HCT116 (cell line): ENCODE results near the gene SVBP.

Source experiments
- CTCF ChIP-seq, 3 experiments: fragments of 200-600 bp in 1 of 3; sonication (generic) in 1 of 3; IDR thresholded peaks in 2 of 3; conservative IDR thresholded peaks in 1 of 3; 2 replicates each; pipeline ENCODE4 v1.5.1; 2012 to 2017; ENCODE audit warnings: low read depth in 2 of 3, low read length in 2 of 3, antibody characterized with exemption in 1 of 3, borderline replicate concordance in 1 of 3, control low read depth in 1 of 3, mild to moderate bottlenecking in 1 of 3, mixed read lengths in 1 of 3, mixed run types in 1 of 3, moderate library complexity in 1 of 3; ENCODE audit not compliant: insufficient read depth in 1 of 3
- EZH2 ChIP-seq: fragments of 200-600 bp; sonication (generic); IDR thresholded peaks from 2 replicates; pipeline ENCODE4 v1.6.1; 2017; ENCODE audit warnings: antibody characterized with exemption, mixed run types
- POLR2A ChIP-seq: IDR thresholded peaks from 2 replicates; pipeline ENCODE4 v1.7.0; 2011; ENCODE audit warnings: borderline replicate concordance; ENCODE audit not compliant: insufficient read depth, insufficient read length; ENCODE audit errors: extremely low read depth
- POLR2AphosphoS5 ChIP-seq: IDR thresholded peaks from 2 replicates; pipeline ENCODE4 v1.6.1; 2011; ENCODE audit warnings: mild to moderate bottlenecking, low read depth, low read length, moderate library complexity
- YY1 ChIP-seq: IDR thresholded peaks from 2 replicates; pipeline ENCODE4 v1.6.1; 2011; ENCODE audit warnings: low read length, low read depth, moderate library complexity, mild to moderate bottlenecking; ENCODE audit not compliant: insufficient replicate concordance; ENCODE audit errors: extremely low read depth
- ZBTB33 ChIP-seq: IDR thresholded peaks from 2 replicates; pipeline ENCODE4 v1.6.1; 2011; ENCODE audit warnings: mild to moderate bottlenecking, low read length, moderate library complexity; ENCODE audit not compliant: insufficient replicate concordance; ENCODE audit errors: extremely low read depth
- ZNF274 ChIP-seq: fragments of 200-500 bp; sonication (Bioruptor generic); IDR thresholded peaks from 2 replicates; pipeline ENCODE4 v1.6.1; 2014; ENCODE audit warnings: mild to moderate bottlenecking, low read depth, low read length, inconsistent platforms

GRCh38 chr1:42825036-42825851 lies 8.0 kb upstream of the SVBP start:
- TF ChIP-seq CTCF (IDR thresholded peaks at IDR 0.05 in 2 of 3, conservative IDR thresholded peaks at IDR 0.05 in 1 of 3; ENCODE audit: borderline replicate concordance in 1 of 3, insufficient read depth in 1 of 3, low read depth in 2 of 3, low read length in 2 of 3) (no peak), EZH2 (no peak), ZBTB33 (no peak), YY1 (no peak), POLR2A (no peak), POLR2AphosphoS5 (no peak), ZNF274 (no peak)
